GM21737 (cell line): ENCODE results near the gene CCDC148.
A peak's percentile ranks its signal among the peaks of the same experiment; 100 is the strongest.
"Not testable (repeated sequence)": the region's sequence is repeated elsewhere in the genome, so short reads cannot be mapped to it uniquely, and the experiment has no call there.

Experiments
- ATAC-seq: cut with Tn5 transposase; IDR thresholded peaks from one replicate; pipeline ENCODE4 v1.9.1; 2021; ENCODE audit warnings: mild to moderate bottlenecking, moderate library complexity; ENCODE audit not compliant: unreplicated experiment

CCDC148 gene

DNA sequence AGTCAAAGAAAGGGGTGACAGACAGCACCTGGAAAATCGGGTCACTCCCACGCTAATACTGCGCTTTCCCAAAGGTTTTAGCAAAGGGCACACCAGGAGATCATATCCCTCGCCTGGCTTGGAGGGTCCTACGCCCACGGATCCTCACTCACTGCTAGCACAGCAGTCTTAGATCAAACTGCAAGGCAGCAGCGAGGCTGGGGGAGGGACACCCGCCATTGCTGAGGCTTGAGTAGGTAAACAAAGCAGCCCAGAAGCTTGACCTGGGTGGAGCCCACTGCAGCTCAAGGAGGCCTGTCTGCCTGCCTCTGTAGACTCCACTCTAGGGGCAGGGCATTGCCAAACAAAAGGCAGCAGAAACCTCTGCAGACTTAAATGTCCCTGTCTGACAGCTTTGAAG, 233.5 kb downstream of the CCDC148 start:
- not testable (repeated sequence) for ATAC-seq

DNA sequence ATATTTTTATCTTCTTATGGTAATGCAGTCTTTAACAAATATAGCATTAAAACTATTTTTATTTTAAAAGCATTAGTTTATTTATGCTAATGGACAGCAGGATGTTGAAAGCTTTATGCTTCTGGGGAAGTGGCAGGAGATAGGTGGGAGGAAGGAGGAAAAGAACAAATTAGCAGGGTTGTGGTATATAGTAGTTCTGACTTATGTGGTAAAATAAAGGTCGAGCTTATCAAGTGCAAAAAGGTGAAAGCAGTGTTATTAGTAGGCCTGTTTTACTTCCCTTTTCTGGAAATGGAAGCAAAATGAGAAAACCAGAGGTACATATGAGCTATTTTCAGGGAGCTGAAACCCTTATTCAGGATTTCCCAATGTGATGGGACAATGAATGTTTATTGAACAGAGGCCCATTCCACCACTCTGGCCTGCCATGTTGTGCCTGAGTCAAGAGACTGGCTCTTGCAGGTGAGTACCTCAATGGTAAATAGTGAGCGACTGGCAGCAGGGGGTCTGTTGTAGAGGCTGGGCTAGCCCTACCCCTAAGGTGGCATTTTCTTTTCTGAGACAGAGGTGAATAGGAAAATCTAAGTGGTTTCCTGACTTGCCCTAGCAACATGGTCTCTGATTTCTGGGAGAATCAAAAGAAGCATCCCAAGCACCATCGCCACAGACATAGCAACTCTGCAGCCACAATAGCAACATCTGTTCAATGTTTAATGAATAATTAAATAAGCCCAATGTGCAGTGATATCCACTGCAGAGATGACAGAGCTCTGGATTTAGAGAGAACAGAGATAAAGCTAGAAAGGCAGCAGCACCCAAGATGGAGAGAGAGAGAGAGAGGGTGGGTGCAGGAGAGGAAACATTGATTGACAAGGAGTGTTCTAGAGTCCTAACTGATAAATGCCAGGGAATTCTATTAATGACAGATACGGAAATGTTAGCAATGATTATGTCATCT, 235.2 kb downstream of the CCDC148 start:
- ATAC-seq, result no peak

- no peak for ATAC-seq
These were observed 239.0 kb downstream of the CCDC148 start for GRCh38 chr2:158217593-158217992.

DNA sequence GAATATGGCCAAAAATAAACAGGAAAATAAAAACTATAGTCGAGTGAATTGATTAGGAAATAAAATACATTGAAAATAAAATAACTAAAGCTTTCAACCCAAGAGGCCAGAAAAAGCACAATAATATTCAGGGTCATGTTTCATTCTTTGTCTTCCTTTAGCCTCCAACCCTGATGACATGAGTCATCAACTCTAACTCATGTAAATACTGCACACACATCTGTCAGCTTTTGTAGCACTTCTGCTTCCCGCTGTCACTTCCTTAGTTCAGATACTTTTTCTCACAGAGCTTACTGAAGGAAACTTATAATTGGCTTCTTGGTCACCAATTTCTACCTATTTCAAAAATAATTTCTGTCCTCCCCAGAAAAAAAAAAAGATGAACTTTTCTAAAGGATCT, 242.1 kb downstream of the CCDC148 start:
- peak; percentile 82 for ATAC-seq

- no peak for ATAC-seq
These were observed 242.8 kb downstream of the CCDC148 start for GRCh38 chr2:158213773-158214172.

- no peak for ATAC-seq
These were observed 244.3 kb downstream of the CCDC148 start for GRCh38 chr2:158212301-158212700.

GRCh38 chr2:158211502-158211901, 245.1 kb downstream of the CCDC148 start:
- no peak for ATAC-seq

GRCh38 chr2:158207354-158207753, 249.2 kb downstream of the CCDC148 start:
- ATAC-seq, result no peak

DNA sequence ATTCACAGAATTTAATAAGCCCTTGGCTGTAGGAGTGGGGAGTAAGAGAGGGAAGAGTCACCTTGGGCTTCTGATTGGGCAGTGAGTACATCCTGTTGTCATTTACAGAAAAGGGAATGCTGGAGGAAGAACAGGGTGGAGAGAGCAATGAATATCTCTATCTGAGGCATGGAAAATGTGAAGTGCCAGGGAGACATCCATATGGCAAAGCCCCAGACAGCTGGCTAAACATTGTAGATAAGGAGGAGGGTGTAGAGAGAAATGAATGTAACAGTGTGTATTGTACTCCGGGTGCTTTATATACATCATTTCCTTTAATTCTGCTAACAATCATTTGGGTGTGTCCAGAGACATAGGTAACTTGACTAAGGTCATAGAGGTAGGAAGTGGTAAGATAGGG, 251.3 kb downstream of the CCDC148 start:
- no peak for ATAC-seq

DNA sequence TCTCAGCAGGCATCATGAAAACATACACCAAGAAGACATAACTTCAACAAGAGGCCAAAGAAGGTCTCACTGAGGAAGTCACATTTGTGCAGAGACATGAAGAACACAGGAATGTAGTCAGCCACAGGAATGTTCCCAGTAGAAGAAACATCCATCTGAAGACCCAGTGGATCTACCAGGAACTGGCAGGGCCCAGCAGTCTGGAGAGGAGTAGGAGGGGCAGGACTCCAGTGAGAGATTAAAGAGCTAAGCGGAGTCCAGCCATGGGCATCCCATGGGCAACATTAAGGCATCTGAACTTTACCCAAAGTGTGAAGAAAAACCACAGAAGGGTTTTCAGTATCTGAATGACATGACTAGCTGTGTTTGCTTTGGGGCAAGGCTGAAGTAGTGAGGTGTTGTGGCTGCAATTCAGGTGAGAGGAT, 251.8 kb downstream of the CCDC148 start:
- no peak for ATAC-seq

DNA sequence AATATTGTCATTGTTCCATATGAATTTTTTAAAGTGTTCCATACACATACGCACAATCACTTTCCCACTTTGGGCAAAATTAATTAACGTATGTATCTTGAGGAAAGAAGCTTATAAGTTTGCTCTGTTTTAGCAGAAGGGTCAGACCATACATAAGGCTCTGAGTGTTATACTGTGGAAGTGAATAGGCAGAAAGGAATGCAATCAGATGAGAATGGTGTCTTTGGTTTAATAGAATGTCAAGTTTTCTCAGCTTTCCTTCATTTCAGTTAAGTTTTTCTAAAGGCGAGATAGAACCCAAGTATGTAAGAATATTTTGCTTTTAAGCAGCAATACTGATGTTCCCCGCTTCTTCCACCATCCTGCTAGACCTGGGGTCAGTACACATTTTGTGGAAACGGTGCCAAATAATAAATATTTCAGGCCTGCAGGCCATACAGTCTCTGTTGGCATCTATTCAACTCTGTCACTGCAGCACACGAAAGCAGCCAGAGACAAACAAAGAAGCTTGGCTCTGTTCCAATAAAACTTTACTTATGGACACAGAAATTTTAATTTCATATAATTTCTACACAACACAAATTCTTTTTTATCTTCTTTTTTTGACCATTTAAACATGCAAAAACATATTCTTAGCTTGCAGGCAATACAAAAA, 254.3 kb downstream of the CCDC148 start:
- no peak for ATAC-seq

DNA sequence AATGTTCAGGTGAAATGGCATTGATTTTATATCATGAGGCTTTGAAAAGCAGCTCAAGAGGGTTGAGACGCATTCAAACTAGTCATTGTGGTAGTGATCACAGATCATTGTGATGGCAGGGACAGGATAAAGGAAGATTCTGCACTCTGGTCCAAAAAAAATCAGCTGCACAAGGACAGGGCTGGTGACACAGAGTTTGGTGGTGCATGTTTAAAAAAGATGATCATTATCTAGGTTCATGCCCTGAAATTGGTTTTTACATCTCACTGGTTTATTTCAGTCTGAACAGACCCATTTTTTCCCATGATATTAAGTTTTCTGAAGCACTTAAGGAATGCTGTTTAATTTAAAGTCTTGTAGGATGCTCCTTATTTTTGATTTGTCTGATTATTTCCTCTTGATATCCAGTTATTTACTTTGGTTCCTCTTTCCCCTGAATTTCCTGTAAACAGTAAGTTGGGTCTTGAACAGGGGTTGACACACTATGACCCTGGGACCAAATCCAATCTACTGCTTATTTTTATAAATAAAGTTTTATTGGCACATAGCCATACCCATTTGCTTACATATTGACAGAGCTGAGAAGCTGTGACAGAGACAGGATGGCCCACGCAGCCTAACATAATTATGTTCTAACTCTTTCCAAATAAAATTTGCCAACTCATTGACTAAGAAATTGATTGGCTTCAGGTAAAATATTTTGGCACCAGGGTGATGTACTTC, 256.5 kb downstream of the CCDC148 start:
- no peak for ATAC-seq

DNA sequence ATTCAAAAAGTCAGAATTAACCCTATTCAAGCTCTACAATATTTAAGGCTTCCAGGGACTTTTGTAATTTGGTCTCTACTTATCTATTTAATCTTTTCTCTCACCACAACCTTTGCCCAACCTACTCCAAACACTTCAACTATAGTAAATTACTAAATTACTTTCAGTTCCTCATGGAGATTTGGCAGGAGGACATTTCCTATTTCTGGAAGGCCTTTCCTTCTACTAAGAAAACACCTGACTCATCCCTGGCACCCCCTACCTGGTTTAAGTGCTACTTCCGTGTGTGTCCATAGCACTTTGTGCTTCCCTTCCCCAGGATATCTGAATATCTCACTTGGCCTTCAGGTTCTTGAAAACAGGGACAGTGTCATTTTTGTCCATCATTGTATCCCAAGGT, 258.6 kb downstream of the CCDC148 start:
- ATAC-seq, result no peak

DNA sequence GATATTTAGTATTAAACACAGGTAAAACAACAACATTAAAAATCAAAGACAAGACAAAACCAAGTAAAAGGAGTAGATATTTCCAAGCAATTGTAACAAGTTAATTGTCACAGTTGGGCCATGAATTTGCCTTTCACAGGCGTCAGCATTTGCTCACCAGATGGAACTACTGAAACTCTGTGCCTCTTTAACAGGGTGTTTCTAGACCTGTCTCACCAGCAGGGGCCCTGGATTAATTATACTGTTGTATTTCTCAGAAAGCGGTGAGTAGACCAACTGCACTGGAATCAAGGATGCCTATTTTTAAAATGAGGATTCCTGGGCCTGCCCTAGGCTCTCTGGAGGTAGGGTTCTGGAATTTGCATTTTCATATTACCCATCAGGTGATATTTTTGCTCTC, 262.3 kb downstream of the CCDC148 start:
- ATAC-seq, result no peak

GRCh38 chr2:158192515-158193443, 263.8 kb downstream of the CCDC148 start:
- ATAC-seq, result no peak

- peak; percentile 71 for ATAC-seq
These were observed 265.3 kb downstream of the CCDC148 start for GRCh38 chr2:158191076-158191895.

DNA sequence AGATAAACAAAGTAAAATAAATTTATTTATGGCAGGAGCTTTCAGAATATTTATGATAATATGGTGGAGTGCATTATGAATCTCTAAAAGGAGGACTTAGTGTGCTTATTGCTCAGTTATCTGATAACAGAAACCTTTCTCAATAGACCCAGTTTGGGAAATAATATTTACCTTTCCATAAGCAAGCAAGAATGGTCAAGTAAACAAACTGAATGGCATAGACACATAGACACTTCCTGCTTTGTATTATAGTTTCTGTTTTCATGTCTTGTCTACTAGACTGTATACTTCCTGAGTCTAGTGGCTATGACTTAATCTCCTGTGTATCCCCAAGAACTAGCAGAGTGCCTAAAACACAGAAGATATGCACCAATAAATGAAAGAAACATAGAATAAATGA, 267.0 kb downstream of the CCDC148 start:
- ATAC-seq, result peak; percentile 63

DNA sequence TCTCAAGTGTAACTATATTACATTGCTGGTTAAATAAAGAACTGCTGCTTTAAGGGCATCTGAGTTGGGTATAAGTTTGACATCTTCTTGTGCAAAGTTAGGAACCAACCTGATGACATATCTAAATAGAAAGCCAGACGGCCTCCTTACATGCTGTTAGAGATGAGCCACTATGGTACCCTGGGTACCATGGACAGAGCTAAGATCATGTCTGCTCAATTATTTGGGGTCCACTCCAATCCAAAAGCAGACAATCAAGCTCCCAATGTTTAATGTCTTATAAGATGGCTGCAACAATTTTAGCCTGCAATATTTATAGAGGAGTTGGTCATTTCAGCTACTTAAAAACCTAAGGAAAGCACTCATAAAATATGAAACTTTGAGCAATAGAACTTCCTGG, 268.6 kb downstream of the CCDC148 start:
- ATAC-seq, result no peak

DNA sequence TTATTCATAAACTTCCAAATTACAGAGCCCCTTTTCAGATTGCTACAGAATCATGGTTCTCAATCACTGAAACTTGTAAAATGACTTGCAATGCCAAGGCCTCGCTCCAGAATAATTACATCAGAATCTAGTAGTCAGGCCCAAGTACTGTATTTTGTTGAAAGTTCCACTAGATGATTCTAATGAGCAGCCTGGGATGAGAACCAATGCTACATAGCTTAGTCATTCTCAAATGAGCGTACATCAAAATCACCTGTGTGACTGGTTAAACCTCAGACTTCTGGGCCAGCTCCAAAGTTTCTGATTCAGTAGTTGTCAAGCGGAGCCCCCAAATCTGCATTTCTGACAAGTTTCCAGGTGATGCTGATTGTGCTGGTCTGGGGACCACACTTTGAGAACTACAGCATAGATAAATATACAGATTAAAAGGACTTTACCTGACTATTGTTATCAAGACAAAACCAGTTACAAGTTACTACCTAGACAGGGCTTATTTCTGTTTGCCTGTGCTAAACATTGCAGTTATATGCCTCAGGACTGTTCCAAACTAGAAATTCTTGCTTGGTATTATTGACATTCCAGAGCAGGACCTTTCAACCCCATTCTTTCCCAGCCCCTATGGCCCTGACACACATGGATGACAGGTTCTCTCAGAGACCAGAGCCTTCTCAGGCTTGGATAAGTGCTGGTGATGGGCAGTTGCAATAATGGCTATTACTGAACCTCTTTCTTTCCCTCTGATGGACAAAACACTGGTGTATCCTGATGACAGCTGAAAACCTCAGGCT, 271.8 kb downstream of the CCDC148 start:
- no peak for ATAC-seq
